Gastrocnemius medialis (tissue), 4 donors: ENCODE measurements around the gene VAV2. TPM values are rescaled to one million over a fixed set of nuclear protein-coding genes. Genes with fewer than 3 reads are reported as not detected.
A peak's percentile ranks its signal among the peaks of the same experiment; 100 is the strongest.

Source experiments
- ATAC-seq, 2 donors: fragments of 150-250 bp; one replicate each; pipeline ENCODE4 v1.9.1; 2016
- DNase-seq, 2 donors: peaks; one replicate each; pipeline ENCODE4 v3.0.0-alpha.2; 2019
- H3K27ac ChIP-seq, 4 donors: fragments of 200-600 bp; sonication (generic); 1 replicate in 1 of 4; 2 replicates in 3 of 4; pipeline ENCODE4 v1.5.1; 2016 to 2018; ENCODE audit warnings: mild to moderate bottlenecking in 2 of 4, moderate library complexity in 1 of 4
- H3K27me3 ChIP-seq, 3 donors: fragments of 200-600 bp; sonication (generic) in 2 of 3; 1 replicate in 1 of 3; 2 replicates in 2 of 3; pipeline versions ENCODE4 v1.5.1 to v1.6.0; 2016 to 2019; ENCODE audit warnings: mild to moderate bottlenecking in 1 of 3, moderate library complexity in 1 of 3
- H3K36me3 ChIP-seq, 2 donors: fragments of 200-600 bp; sonication (generic) in 1 of 2; one replicate each; pipeline ENCODE4 v1.5.1; 2017 to 2018
- H3K4me1 ChIP-seq, 2 donors: fragments of 200-600 bp; sonication (generic) in 1 of 2; one replicate each; pipeline ENCODE4 v1.5.1; 2016 to 2017; ENCODE audit warnings: mild to moderate bottlenecking in 2 of 2
- H3K4me3 ChIP-seq, 4 donors: fragments of 200-600 bp; sonication (generic) in 3 of 4; 1 replicate in 1 of 4; 2 replicates in 3 of 4; pipeline ENCODE4 v1.5.1; 2016 to 2019; ENCODE audit warnings: mild to moderate bottlenecking in 2 of 4
- H3K9me3 ChIP-seq, 3 donors: fragments of 200-600 bp; sonication (generic) in 2 of 3; 1 replicate in 1 of 3; 2 replicates in 2 of 3; pipeline ENCODE4 v1.5.1; 2016 to 2019
- CTCF ChIP-seq, 5 experiments: fragments of 450-650 bp in 3 of 5; fragments of 200-600 bp in 2 of 5; sonication (generic) in 2 of 5; IDR thresholded peaks in 4 of 5; conservative IDR thresholded peaks in 1 of 5; 1 replicate in 4 of 5; 2 replicates in 1 of 5; pipeline ENCODE4 v1.5.1; 2016 to 2019; ENCODE audit warnings: antibody characterized with exemption in 5 of 5, mild to moderate bottlenecking in 3 of 5, moderate library complexity in 3 of 5
- POLR2A ChIP-seq, 2 donors: fragments of 450-650 bp; IDR thresholded peaks; one replicate each; pipeline ENCODE4 v1.6.1; 2017; ENCODE audit warnings: antibody characterized with exemption in 2 of 2, mild to moderate bottlenecking in 2 of 2, moderate library complexity in 2 of 2
- in situ Hi-C, 4 donors: fragments of 200-750 bp; cut with MboI; loops; one replicate each; pipeline versions ENCODE4 v1.15.0 to v1.8.0; 2017; ENCODE audit warnings: low sequenced_read_pairs in 4 of 4
- intact Hi-C: fragments of 100-400 bp; cut with DNase I; formaldehyde crosslinking; loops from one replicate; pipeline ENCODE4 v1.15.1; 2023; ENCODE audit warnings: low total_unique reads
- total RNA-seq, 4 donors: library from RNA; depleted of rRNA; stranded (reverse); fragments of >200 nt; gene quantifications; one replicate each; pipeline versions ENCODE4 v1.1.0 to v1.2.3, GENCODE V29; 2016

Gene VAV2
- total RNA-seq, 4 donors from 2014 or later, result 0.51 to 1.2 (median 0.97) TPM

- peak overlapping the region in 1 of 4 donors; percentile 27 for H3K27ac ChIP-seq
- H3K36me3 ChIP-seq, result no peaks in the 10 kb centered on the region
- H3K9me3 ChIP-seq, result no peaks in the 10 kb centered on the region
- no peaks in the 10 kb centered on the region for H3K27me3 ChIP-seq
- TF ChIP-seq POLR2A (IDR thresholded peaks at IDR 0.05) (no peak), CTCF (IDR thresholded peaks at IDR 0.05 in 4 of 5, conservative IDR thresholded peaks at IDR 0.05 in 1 of 5) (no peak)
- intact Hi-C loops (no loop called here), in situ Hi-C loops (no loop called here)
- no peak overlapping the region for H3K4me3 ChIP-seq
- no peak for DNase-seq
- no peaks in the 10 kb centered on the region for H3K4me1 ChIP-seq
- no peak for ATAC-seq
Measured at GRCh38 chr9:133777068-133777791, 214.9 kb downstream of the VAV2 start.

- DNase-seq (no peak), ATAC-seq (no peak)
- no peaks in the 10 kb centered on the region for H3K36me3 ChIP-seq
- no peaks in the 10 kb centered on the region for H3K9me3 ChIP-seq
- H3K27ac ChIP-seq, result no peak overlapping the region
- in situ Hi-C loops (no loop called here), intact Hi-C loops (no loop called here)
- TF ChIP-seq POLR2A (IDR thresholded peaks at IDR 0.05) (no peak), CTCF (IDR thresholded peaks at IDR 0.05 in 4 of 5, conservative IDR thresholded peaks at IDR 0.05 in 1 of 5) (no peak)
- no peaks in the 10 kb centered on the region for H3K4me1 ChIP-seq
- H3K27me3 ChIP-seq, result no peaks in the 10 kb centered on the region
- no peak overlapping the region for H3K4me3 ChIP-seq
Measured at GRCh38 chr9:133775951-133776905, 215.9 kb downstream of the VAV2 start.

- Histone ChIP-seq H3K4me3 (no peak overlapping the region), H3K27me3 (no peaks in the 10 kb centered on the region), H3K9me3 (no peaks in the 10 kb centered on the region), H3K36me3 (no peaks in the 10 kb centered on the region), H3K27ac (no peak overlapping the region), H3K4me1 (no peaks in the 10 kb centered on the region)
- ATAC-seq, result no peak
- intact Hi-C loops, result no loop called here
- in situ Hi-C loops, result no loop called here
- TF ChIP-seq CTCF (IDR thresholded peaks at IDR 0.05 in 4 of 5, conservative IDR thresholded peaks at IDR 0.05 in 1 of 5) (no peak), POLR2A (IDR thresholded peaks at IDR 0.05) (no peak)
- DNase-seq, result no peak
Measured at GRCh38 chr9:133775291-133775690, 216.8 kb downstream of the VAV2 start.

GRCh38 chr9:133774799-133775198 lies 217.3 kb downstream of the VAV2 start:
- Histone ChIP-seq H3K27ac (no peak overlapping the region), H3K27me3 (no peaks in the 10 kb centered on the region), H3K36me3 (no peaks in the 10 kb centered on the region), H3K9me3 (no peaks in the 10 kb centered on the region), H3K4me1 (no peaks in the 10 kb centered on the region), H3K4me3 (no peak overlapping the region)
- no peak for TF ChIP-seq CTCF (IDR thresholded peaks at IDR 0.05 in 4 of 5, conservative IDR thresholded peaks at IDR 0.05 in 1 of 5)
- TF ChIP-seq POLR2A (IDR thresholded peaks at IDR 0.05), result no peak
- intact Hi-C loops (no loop called here), in situ Hi-C loops (no loop called here)
- ATAC-seq (no peak), DNase-seq (no peak)
